Measurements from ENCODE around the gene CCK.

DNA sequence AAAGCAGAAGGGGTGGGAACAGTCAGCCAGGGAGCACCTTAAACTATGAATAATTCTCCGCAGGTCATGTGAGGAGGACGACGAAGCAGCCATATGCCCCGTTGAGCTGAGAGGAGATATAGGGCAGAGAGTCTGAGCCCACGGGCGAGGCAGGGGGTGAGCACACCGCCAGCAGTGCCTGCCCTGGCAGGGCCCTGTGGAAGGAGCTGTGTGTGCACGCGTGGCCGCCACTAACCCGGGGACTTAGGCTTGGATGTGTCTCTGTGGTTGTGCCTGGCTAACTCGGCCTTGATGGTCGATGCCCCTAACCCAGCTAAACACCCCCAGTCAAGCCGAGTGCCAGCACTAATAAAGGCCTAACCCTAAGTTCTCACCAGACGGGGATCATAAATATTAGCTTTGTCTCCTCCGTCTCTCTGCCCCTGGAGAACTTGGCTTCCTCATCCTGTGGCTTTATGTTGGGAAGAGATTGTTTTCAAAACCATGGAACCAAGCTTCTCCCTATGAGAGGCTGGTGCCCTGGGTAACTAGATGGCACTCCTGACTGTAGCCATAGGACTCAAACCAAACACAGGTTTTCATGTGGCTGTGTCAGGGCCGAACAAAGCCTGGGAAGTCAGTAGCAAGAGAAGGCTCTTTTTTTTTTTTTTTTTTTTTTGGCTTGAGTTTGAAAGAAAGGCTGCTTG is 45.4 kb downstream of the CCK start:
- TF ChIP-seq EZH2 (IDR thresholded peaks at IDR 0.05; ENCODE audit: borderline replicate concordance, low read length) = no peak
- TF ChIP-seq, protein P1, sequence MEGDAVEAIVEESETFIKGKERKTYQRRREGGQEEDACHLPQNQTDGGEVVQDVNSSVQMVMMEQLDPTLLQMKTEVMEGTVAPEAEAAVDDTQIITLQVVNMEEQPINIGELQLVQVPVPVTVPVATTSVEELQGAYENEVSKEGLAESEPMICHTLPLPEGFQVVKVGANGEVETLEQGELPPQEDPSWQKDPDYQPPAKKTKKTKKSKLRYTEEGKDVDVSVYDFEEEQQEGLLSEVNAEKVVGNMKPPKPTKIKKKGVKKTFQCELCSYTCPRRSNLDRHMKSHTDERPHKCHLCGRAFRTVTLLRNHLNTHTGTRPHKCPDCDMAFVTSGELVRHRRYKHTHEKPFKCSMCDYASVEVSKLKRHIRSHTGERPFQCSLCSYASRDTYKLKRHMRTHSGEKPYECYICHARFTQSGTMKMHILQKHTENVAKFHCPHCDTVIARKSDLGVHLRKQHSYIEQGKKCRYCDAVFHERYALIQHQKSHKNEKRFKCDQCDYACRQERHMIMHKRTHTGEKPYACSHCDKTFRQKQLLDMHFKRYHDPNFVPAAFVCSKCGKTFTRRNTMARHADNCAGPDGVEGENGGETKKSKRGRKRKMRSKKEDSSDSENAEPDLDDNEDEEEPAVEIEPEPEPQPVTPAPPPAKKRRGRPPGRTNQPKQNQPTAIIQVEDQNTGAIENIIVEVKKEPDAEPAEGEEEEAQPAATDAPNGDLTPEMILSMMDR (conservative IDR thresholded peaks at IDR 0.05 in 1 of 2, IDR thresholded peaks at IDR 0.05 in 1 of 2; ENCODE audit: extremely low read depth in 1 of 2, insufficient read depth in 1 of 2, low read depth in 1 of 2, low read length in 2 of 2) = no peak
